Stromal cell of bone marrow (primary cell): Measurements from ENCODE around the gene C14orf132.

Experiments
- DNase-seq: peaks from one replicate; pipeline ENCODE4 v3.0.0-alpha.2; 2012; ENCODE audit warnings: low read depth

The C14orf132 gene

DNA sequence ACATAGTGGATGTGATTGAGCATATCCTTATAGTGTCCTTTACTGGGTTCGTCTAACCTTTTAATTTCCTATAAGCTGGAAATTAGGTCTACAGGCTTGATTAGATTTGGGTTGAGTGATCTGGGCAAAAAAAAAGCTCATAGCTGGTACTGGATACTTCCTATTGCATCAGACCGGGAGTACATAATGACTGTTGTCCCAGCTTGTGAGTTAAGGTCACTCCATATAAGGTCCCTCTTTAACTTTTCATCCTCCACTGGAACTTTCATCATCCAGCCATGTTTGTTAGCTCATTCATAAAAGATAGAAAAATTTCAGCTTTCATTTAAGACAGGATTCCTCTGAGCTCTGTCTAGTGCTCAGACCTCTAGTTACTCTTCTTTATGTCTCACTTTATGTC is 80.8 kb downstream of the C14orf132 start:
- no peak for DNase-seq

DNA sequence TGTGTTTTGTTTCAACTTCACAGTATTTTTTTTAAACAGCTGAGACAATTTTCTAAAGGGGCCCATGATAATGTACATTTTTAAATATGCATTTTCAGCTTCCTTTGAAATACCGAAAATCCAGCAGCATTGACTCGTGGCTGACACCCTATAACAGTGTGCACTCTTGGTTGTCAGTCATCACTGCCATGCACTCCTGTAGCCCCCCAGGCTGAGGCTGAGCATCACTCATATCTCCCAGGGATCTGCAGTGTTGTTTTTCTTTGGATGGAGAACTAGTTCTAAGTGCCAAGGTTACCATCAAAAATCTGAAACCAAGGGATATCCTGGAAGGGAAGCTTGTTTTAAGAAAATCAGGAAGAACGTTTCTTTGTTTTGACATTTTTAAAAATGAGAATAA is 81.2 kb downstream of the C14orf132 start:
- no peak for DNase-seq

DNA sequence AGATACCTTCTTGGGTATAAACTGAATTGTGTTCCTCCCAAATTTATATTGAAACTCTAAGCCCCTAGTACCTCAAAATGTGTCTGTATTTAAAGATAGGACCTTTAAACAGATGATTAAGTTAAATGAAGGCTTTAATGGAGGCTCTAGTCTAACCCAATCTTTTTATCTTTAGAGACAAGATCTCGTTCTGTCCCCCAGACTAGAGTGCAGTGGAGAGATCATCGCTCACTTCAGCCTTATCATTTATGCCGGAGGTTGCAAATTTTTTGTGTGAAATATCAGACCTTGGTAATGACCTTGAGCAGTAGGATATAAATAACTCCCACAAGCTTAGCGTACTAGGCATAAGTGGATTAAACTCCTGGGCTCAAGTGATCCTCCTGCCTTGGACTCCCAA is 81.8 kb downstream of the C14orf132 start:
- DNase-seq = no peak

DNA sequence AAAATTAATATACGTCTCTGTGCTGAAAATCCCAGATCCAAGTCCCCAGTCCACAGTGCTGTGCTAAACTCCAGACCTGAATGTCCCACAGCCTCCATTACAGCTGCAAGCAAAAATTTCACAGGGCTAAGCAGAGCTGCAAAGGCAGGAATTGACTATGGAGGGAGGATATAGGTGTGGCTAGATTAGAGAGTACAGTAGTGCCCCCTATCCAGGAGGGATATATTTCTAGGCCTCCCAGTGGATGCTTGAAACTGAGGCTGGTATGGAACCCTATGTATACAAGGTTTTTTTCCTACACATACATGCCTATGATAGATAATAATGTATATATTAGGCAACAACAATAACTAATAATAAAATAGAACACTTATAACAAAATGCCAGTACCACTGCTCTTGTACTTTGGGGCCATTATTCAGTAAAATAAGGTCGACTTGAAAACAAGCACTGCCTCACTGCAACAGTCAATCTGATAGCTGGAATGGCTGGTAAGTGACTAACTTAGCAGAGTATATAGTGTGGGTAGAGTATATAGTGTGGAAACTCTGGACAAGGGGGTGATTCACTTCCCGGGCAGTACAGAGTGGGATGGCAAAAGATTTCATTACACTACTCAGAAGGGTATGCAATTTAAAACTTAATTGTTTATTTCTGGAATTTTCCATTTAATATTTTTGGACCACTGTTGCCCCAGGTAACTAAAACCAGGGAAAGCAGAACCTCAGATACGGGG is 82.7 kb downstream of the C14orf132 start:
- no peak for DNase-seq

DNA sequence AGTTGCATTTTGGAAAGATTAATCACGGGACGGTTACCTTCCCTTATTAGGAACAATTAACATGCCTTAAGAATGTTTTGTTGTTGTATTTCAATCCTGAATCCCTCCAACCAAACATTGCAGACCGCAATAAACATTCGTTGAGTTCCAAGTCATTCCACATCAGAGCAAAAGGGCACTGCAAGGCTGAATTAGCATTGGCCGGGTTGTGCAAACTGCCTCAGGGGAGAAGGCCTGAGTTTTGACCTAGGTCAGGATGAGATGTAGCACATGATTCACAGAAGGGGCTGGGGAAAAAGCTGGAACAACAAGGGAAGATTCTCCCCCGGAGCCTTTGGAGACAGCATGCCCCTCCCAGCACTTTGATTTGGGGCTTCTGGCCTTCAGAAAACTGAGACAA is 83.3 kb downstream of the C14orf132 start:
- peak; percentile 48 for DNase-seq

DNA sequence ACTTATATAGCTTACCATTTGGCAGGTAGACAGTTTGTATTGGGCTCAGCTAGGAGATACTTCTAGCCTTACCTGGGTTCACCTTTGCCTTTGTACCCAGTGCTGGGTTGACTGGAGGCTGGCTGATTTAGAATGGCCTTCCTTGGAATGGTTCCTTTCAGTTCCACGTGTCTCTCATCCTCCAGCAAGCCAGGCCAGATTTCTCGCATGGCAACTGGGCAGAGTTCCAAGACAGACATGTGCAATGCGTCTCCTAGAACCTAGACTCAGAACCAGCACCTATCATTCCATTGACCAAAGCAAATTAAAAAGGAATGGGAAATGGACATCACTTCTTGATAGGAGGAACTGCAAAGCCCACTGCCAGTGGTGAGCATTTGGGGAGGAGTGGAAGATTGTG is 86.4 kb downstream of the C14orf132 start:
- DNase-seq = no peak

DNA sequence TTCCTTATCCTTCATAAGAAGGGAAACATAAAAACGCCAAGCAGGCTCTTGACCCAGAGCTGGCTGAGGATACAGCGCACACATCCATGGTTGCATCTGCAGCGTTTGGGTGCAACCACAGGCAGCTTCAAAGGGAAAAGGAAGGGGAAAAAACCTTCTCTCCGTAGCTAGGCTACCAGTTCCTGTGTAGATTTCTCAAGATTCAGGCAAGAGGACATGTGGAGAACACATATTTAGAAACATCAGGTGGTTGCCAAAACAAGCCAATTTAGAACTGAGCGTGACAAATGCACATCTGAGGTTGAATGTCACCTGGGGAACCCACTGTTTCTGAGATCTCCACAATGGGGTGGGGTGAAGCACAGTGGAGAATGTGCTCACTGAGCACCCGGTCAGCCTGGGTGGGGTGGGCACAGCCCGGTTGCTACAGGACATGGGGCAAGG is 87.2 kb downstream of the C14orf132 start:
- DNase-seq = no peak

DNA sequence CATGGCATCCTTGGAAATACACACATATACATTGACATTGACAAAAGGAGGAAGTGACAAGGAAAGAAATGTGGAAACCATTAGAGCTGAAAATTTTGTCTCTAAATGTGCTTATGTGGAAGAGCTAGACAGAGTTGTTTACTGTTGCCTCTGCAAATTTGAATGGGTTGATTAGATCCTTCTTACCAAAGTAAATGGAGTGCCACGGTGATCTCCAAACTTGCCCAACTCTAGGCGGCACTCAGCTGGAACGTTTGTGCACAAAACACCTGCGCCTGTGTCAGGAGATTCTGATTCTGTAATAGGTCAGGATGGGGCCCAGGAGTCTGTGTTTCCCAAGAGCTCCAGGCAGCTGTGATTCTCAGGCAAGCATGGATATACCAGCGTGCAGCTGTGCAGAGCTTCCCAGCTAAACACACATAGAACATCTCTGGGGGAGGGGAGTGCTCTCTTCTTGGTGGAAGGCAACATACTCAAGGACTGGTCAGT is 87.7 kb downstream of the C14orf132 start:
- no peak for DNase-seq

DNA sequence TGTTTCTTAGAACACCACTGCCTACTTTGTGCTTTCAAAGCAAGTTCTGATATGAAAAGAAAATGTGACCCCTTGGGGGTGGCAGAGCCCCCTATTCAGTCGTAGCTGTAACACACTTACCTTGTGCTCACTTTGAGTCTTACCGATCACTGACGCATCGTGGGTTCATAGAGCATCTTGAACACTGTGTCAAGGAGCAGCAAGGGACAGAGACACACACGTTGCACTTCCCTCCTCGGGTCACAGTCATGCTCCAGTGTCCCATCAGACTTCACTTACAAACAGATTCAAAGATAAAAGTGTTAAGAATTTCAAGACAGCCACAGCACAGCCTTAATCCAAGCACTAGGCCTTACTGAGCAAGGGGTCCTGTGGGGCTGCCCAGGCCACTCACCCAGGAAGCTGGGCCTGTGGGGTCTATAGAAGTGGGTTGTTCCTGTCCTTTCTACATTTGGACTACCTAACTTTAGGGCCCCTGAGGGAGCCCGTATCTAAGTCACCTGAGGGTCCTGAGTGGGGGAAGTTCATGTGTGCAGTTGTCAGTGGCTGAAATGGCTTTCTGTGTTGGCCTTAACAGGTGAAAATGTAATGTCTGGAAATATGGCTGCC is 90.1 kb downstream of the C14orf132 start:
- DNase-seq = no peak

DNA sequence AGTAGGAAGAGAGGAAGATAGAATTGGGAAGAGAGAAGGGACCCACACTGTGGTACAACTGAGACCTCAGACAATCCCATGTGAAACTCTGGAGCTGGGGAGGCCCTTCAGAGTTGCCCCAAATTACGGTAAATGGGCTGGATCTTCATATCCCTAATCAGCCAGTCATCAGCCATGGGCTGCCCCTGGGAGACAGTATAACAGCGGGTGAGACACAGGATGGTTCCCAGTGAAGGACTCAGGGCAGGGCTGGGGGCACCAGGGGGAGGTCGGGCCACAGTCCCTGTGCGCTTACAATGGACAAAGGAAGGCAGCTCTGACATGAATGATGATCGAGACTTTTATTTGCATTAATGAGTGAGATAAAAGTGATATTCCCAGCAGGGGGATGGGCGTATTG is 91.2 kb downstream of the C14orf132 start:
- DNase-seq = no peak

DNA sequence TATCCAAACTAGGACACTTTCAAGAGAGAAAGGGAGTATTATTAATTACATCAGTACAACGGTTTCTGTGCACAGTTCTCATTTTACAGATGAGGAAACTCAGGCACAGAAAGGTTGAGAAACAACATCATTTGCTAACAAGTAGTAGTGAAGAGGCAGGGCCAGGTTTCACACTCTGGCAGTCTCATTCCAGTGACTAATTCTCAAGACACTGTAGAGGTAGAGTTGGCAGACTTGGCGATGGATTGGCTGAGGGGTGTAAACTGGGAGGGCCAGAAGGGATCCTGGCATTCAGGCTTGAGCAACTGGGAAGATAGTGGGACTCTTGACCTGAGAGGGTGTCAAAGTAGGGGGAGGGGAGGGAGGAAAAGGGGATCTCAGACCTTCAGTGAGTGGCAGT is 91.7 kb downstream of the C14orf132 start:
- no peak for DNase-seq

DNA sequence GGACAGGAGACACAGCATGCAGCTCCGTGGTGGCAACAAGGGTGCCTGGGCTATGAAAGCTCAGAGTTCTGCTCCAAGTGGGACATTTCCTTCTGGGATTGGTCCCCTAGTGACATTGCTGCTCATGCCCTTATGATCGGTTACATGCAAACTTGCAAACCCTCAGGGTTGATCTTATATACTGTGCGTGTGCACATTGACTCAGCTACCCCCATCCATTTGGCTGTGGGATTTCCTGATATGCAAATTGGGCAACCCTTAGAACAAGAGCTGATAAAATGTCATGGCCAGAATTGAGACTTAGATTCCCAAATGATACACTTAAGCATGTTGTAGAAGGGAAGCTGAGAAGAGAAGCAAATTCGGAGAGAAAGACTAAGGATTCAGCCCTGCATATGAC is 92.7 kb downstream of the C14orf132 start:
- DNase-seq = no peak

DNA sequence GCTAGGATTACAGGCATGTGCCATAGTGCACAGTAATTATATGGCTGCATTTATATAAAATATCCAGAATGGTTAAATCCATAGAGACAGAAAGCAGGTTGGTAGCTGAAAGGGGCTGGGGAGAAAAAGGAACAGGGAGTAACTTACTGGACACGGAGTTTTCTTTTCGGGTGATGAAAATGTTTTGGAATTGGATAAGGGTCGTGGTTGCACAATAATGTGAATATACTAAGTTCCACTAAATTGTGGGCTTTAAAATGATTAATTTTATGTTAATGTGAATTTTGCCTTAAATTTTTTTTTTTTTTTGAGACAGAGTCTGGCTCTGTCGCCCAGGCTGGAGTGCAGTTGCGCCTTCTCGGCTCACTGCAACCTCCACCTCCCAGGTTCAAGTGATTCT is 95.3 kb downstream of the C14orf132 start:
- DNase-seq = no peak

DNA sequence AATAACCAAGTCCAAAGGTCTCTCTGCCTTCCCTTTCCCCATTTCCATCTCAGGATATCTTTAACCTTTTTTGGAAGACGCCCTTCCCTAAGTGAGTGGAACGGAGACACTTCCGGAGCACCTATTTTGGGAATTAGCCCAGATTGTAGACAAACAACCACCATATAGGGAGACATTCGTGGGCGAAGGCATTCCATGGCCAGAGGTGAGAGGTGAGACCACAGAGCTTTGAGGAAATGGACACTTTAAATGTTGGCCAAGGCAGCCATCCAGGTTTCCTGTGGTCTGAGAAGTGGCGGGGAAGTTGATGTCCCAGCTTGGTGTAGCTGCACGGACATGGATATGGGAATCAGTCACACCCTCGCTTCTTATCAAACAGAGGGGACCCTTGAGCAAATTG is 96.1 kb downstream of the C14orf132 start:
- DNase-seq = no peak

DNA sequence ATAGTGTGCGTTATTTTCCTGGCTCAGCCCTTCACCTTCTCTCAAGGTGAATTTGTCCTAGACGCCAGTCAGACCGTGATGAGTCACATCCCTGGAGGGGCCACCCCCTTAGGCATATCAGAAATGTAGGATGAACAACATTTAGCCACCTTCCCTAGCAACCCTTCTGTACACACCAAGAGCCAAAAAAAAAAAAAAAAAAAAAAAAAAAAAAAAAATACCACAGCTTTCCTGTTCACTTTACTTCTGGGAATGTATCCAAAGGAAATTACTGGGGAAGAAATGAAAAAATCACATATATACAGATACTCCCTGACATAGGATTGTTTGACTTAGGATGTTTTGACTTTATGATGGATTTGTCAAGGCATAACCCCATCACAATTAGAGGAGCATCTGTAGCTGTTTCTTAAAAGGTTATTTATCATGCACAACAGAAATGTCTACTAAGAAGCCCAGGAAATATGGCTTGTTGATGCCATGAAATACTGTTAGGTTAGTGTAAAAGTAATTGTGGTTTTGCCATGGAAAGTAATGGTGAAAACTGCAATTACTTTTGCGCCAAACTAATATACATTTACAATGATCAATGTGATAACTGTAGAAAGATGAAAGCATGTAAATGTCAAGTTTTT is 97.3 kb downstream of the C14orf132 start:
- peak; percentile 69 for DNase-seq

DNA sequence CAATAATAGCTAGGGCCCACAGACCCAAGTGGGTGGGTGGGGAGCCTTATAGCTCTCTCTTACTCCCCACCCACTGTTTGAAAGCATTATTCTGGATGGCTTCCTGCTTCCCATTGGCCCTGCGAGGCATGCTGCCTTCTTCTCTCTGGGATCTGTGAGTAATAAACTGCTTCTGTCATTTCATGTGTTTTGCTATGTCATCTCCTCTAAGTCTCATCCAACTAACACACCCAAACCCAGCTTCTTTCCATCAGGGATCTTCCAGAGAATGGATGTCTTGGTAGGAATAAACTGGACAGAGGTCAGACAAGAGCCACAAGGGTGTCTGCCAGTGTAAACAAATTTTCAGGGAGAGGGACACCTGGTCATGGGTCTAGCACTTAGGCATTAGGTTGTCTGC is 99.1 kb downstream of the C14orf132 start:
- DNase-seq = peak; percentile 51

DNA sequence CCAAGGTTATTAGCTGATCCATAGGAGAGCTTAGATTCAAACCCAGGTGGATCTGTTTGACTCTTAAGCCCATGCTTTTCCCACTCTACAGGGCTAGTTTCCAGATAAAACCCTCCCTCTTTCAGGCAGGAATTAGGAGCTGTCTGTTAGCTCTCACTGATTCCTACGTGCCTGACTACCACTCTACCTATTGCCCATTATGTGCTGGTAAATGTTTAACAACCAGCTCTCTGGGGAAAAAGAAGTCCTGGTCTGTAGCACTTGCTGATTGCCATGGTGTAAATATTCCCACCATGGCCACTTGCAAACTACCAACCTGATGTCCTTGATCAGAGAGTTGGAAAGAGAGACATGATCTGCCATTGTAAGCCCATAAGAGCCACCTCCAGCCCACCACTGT is 100.0 kb downstream of the C14orf132 start:
- DNase-seq = no peak

DNA sequence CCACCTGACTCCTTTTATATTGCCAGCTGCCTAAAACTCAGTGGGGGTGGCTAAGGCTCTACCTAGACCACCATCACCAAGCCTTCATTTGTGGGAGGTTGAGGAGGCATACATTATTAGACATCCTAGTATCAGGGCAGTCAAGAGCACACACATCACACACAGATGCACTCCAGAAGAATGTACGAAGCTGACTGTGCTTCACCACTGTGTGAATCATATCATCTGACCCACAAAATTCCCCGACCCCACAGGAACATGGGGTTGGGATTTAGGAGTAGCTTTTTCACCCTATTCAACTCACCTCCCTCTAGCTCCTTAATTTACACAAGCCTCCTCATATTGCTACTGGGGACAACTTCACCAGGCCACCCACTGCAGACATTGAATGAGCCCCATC is 100.7 kb downstream of the C14orf132 start:
- no peak for DNase-seq

DNA sequence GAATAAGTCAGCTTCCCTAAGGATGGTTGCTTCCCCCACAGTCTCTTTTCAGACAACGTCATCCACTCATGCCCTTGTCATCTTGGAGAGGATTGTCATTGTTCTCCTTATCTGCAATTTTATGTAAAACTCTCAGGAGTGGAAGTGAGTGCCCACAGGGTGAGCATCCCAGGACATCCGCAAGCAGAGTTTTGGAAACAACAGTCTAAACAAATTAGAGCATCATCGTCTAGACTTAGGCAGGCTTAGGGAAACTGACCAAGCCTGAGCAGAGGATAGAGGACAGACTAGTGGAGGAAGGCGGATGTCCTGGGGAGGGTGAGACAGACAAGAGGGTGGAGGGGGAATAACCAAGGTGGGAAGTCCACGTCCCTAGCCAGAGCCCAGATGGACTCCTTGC is 101.8 kb downstream of the C14orf132 start:
- DNase-seq = no peak
